HG03354 (cell line): Measurements from ENCODE around the gene BOC.

Source experiments
- ATAC-seq: cut with Tn5 transposase; IDR thresholded peaks from one replicate; pipeline ENCODE4 v1.9.1; 2021; ENCODE audit warnings: mild to moderate bottlenecking; ENCODE audit not compliant: unreplicated experiment, poor library complexity, severe bottlenecking

Gene BOC

GRCh38 chr3:113277941-113278598 is 66.7 kb downstream of the BOC start:
- no peak for ATAC-seq

- no peak for ATAC-seq
Measured at GRCh38 chr3:113278599-113278955, 67.2 kb downstream of the BOC start.

GRCh38 chr3:113279686-113280085 is 68.3 kb downstream of the BOC start:
- no peak for ATAC-seq

GRCh38 chr3:113283306-113283705 is 71.9 kb downstream of the BOC start:
- ATAC-seq = no peak

- ATAC-seq = no peak
Measured at GRCh38 chr3:113284453-113285050, 73.2 kb downstream of the BOC start.

GRCh38 chr3:113285226-113285625 is 73.9 kb downstream of the BOC start:
- ATAC-seq = no peak

- ATAC-seq = no peak
Measured at GRCh38 chr3:113285741-113286140, 74.4 kb downstream of the BOC start.

- ATAC-seq = no peak
Measured at GRCh38 chr3:113286524-113286923, 75.2 kb downstream of the BOC start.

GRCh38 chr3:113287111-113287802 is 75.9 kb downstream of the BOC start:
- no peak for ATAC-seq

- no peak for ATAC-seq
Measured at GRCh38 chr3:113287803-113288648, 76.7 kb downstream of the BOC start.

GRCh38 chr3:113288881-113289280 is 77.5 kb downstream of the BOC start:
- no peak for ATAC-seq

- ATAC-seq = no peak
Measured at GRCh38 chr3:113291572-113291971, 80.2 kb downstream of the BOC start.

GRCh38 chr3:113292933-113293332 is 81.6 kb downstream of the BOC start:
- ATAC-seq = no peak

GRCh38 chr3:113293348-113293747 is 82.0 kb downstream of the BOC start:
- no peak for ATAC-seq

- ATAC-seq = no peak
Measured at GRCh38 chr3:113295463-113295862, 84.1 kb downstream of the BOC start.

- ATAC-seq = no peak
Measured at GRCh38 chr3:113297287-113297686, 85.9 kb downstream of the BOC start.

- ATAC-seq = no peak
Measured at GRCh38 chr3:113297841-113298240, 86.5 kb downstream of the BOC start.

GRCh38 chr3:113300596-113300995 is 89.2 kb downstream of the BOC start:
- no peak for ATAC-seq

GRCh38 chr3:113304102-113304501 is 92.7 kb downstream of the BOC start:
- ATAC-seq = no peak

GRCh38 chr3:113304856-113305540 is 93.6 kb downstream of the BOC start:
- no peak for ATAC-seq
